SH-SY5Y (cell line): ENCODE measurements around the gene SLC9C2.

Experiments used
- GATA2 ChIP-seq: IDR thresholded peaks from 2 replicates; pipeline ENCODE4 v1.6.1; 2011; ENCODE audit warnings: mild to moderate bottlenecking, low read depth, low read length
- GATA3 ChIP-seq: IDR thresholded peaks from 2 replicates; pipeline ENCODE4 v1.6.1; 2011; ENCODE audit warnings: low read depth, mild to moderate bottlenecking, low read length, moderate library complexity

SLC9C2 gene

GRCh38 chr1:173479649-173480048 lies 123.2 kb downstream of the SLC9C2 start:
- TF ChIP-seq GATA2 (no peak), GATA3 (no peak)

GRCh38 chr1:173478094-173478674 lies 124.7 kb downstream of the SLC9C2 start:
- TF ChIP-seq GATA3 (no peak), GATA2 (no peak)

GRCh38 chr1:173477286-173478093 lies 125.4 kb downstream of the SLC9C2 start, which contains the start of gene PRDX6:
Gene PRDX6 (plus strand): TSS chr1:173477335. CDS start chr1:173477398, 63 bp downstream.
- TF ChIP-seq GATA2 (no peak), GATA3 (no peak)

GRCh38 chr1:173476665-173477285 lies 126.1 kb downstream of the SLC9C2 start:
- no peak for TF ChIP-seq GATA2
- no peak for TF ChIP-seq GATA3

GRCh38 chr1:173476197-173476664 lies 126.6 kb downstream of the SLC9C2 start:
- TF ChIP-seq GATA2 (no peak), GATA3 (no peak)

- no peak for TF ChIP-seq GATA3
- TF ChIP-seq GATA2, result no peak
These were observed 127.2 kb downstream of the SLC9C2 start for GRCh38 chr1:173475564-173476196.

GRCh38 chr1:173474780-173475421 lies 128.0 kb downstream of the SLC9C2 start:
- peak; percentile 86 for TF ChIP-seq GATA2

- TF ChIP-seq GATA2 (no peak), GATA3 (no peak)
These were observed 128.6 kb downstream of the SLC9C2 start for GRCh38 chr1:173474097-173474779.

GRCh38 chr1:173473599-173474011 lies 129.3 kb downstream of the SLC9C2 start:
- TF ChIP-seq GATA2 (no peak), GATA3 (no peak)

- TF ChIP-seq GATA2, result no peak
- no peak for TF ChIP-seq GATA3
These were observed 132.3 kb downstream of the SLC9C2 start for GRCh38 chr1:173470608-173471007.

- no peak for TF ChIP-seq GATA3
- TF ChIP-seq GATA2, result no peak
These were observed 133.2 kb downstream of the SLC9C2 start for GRCh38 chr1:173469656-173470055.

- TF ChIP-seq GATA3, result no peak
- TF ChIP-seq GATA2, result no peak
These were observed 135.4 kb downstream of the SLC9C2 start for GRCh38 chr1:173467426-173467825.

- TF ChIP-seq GATA3 (no peak), GATA2 (no peak)
These were observed 143.0 kb downstream of the SLC9C2 start for GRCh38 chr1:173459885-173460284.

GRCh38 chr1:173454966-173455524 lies 147.8 kb downstream of the SLC9C2 start:
- TF ChIP-seq GATA2, result no peak
- TF ChIP-seq GATA3, result no peak
